GM23338 (cell line): Measurements from ENCODE around the gene TERT.

Experiments used
- CREB1 ChIP-seq: fragments of 250-450 bp; sonication (Bioruptor Pico); IDR thresholded peaks from 2 replicates; pipeline ENCODE4 v1.5.0; 2020; ENCODE audit warnings: low read depth, mild to moderate bottlenecking, moderate library complexity
- CTCF ChIP-seq, 2 experiments: fragments of 200-600 bp in 1 of 2; sonication (generic) in 1 of 2; conservative IDR thresholded peaks; 2 replicates each; pipeline versions ENCODE4 v1.5.1 to v1.6.1; 2016 to 2017; ENCODE audit warnings: antibody characterized with exemption in 2 of 2, low read depth in 2 of 2, mild to moderate bottlenecking in 2 of 2, moderate library complexity in 1 of 2
- EZH2 ChIP-seq: fragments of 200-600 bp; sonication (generic); IDR thresholded peaks from one replicate; pipeline ENCODE4 v1.8.0; 2017; ENCODE audit warnings: antibody characterized with exemption, mild to moderate bottlenecking, low read depth; ENCODE audit not compliant: unreplicated experiment
- EZH2phosphoT487 ChIP-seq: fragments of 200-600 bp; sonication (generic); IDR thresholded peaks from one replicate; pipeline ENCODE4 v1.8.1; 2018; ENCODE audit warnings: antibody characterized with exemption; ENCODE audit not compliant: unreplicated experiment
- JUNB ChIP-seq: IDR thresholded peaks from one replicate; pipeline ENCODE4 v1.6.1; 2016; ENCODE audit warnings: antibody characterized with exemption; ENCODE audit not compliant: unreplicated experiment
- NANOG ChIP-seq: IDR thresholded peaks from 2 replicates; pipeline ENCODE4 v1.6.1; 2016; ENCODE audit warnings: antibody characterized with exemption, borderline replicate concordance
- POLR2AphosphoS5 ChIP-seq: IDR thresholded peaks from 2 replicates; pipeline ENCODE4 v1.6.1; 2016; ENCODE audit warnings: antibody characterized with exemption, low read depth
- STAT1 ChIP-seq: IDR thresholded peaks from one replicate; pipeline ENCODE4 v1.6.1; 2016; ENCODE audit warnings: antibody characterized with exemption; ENCODE audit not compliant: unreplicated experiment
- ZNF114 ChIP-seq: fragments of 250-450 bp; sonication (Bioruptor Pico); IDR thresholded peaks from 2 replicates; pipeline ENCODE4 v1.5.0; 2020; ENCODE audit warnings: mild to moderate bottlenecking, moderate library complexity
- ZNF331 ChIP-seq: fragments of 250-450 bp; sonication (Bioruptor Pico); IDR thresholded peaks from 2 replicates; pipeline ENCODE4 v1.5.0; 2020; ENCODE audit warnings: low read depth, mild to moderate bottlenecking, moderate library complexity
- ZNF462 ChIP-seq: fragments of 250-450 bp; sonication (Bioruptor Pico); IDR thresholded peaks from 2 replicates; pipeline ENCODE4 v1.5.0; 2020; ENCODE audit warnings: mild to moderate bottlenecking, moderate library complexity
- TF ChIP-seq, protein P1 (sequence below): IDR thresholded peaks from one replicate; pipeline ENCODE4 v1.6.1; 2018; ENCODE audit warnings: antibody characterized with exemption; ENCODE audit not compliant: unreplicated experiment
- TF ChIP-seq, protein P2 (sequence below): IDR thresholded peaks from 2 replicates; pipeline ENCODE4 v1.6.1; 2016; ENCODE audit warnings: antibody characterized with exemption

- TF ChIP-seq ZNF331 (CRISPR knock-in tag) (no peak), EZH2 (no peak), CTCF (conservative IDR thresholded peaks at IDR 0.05; ENCODE audit: low read depth in 2 of 2) (no peak), STAT1 (no peak), POLR2AphosphoS5 (no peak), JUNB (no peak), EZH2phosphoT487 (no peak), CREB1 (CRISPR knock-in tag) (no peak), ZNF114 (CRISPR knock-in tag) (no peak), ZNF462 (CRISPR knock-in tag) (no peak), NANOG (no peak)
- TF ChIP-seq, protein P1, sequence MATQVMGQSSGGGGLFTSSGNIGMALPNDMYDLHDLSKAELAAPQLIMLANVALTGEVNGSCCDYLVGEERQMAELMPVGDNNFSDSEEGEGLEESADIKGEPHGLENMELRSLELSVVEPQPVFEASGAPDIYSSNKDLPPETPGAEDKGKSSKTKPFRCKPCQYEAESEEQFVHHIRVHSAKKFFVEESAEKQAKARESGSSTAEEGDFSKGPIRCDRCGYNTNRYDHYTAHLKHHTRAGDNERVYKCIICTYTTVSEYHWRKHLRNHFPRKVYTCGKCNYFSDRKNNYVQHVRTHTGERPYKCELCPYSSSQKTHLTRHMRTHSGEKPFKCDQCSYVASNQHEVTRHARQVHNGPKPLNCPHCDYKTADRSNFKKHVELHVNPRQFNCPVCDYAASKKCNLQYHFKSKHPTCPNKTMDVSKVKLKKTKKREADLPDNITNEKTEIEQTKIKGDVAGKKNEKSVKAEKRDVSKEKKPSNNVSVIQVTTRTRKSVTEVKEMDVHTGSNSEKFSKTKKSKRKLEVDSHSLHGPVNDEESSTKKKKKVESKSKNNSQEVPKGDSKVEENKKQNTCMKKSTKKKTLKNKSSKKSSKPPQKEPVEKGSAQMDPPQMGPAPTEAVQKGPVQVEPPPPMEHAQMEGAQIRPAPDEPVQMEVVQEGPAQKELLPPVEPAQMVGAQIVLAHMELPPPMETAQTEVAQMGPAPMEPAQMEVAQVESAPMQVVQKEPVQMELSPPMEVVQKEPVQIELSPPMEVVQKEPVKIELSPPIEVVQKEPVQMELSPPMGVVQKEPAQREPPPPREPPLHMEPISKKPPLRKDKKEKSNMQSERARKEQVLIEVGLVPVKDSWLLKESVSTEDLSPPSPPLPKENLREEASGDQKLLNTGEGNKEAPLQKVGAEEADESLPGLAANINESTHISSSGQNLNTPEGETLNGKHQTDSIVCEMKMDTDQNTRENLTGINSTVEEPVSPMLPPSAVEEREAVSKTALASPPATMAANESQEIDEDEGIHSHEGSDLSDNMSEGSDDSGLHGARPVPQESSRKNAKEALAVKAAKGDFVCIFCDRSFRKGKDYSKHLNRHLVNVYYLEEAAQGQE, result no peak
- TF ChIP-seq, protein P2, sequence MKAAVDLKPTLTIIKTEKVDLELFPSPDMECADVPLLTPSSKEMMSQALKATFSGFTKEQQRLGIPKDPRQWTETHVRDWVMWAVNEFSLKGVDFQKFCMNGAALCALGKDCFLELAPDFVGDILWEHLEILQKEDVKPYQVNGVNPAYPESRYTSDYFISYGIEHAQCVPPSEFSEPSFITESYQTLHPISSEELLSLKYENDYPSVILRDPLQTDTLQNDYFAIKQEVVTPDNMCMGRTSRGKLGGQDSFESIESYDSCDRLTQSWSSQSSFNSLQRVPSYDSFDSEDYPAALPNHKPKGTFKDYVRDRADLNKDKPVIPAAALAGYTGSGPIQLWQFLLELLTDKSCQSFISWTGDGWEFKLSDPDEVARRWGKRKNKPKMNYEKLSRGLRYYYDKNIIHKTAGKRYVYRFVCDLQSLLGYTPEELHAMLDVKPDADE, result no peak
These were observed 36.3 kb upstream of the TERT start for GRCh38 chr5:1330847-1331831.
